ENCODE data around the gene OLIG1. TPM values are rescaled to one million over a fixed set of nuclear protein-coding genes. Genes with fewer than 3 reads are reported as not detected.

Gene OLIG1
- total and polyA plus RNA-seq, 10 of the 15 experiments (the other 5 are each of a cell fraction or from before 2014, with no cell fraction given), result not detected

- H3K4me3 ChIP-seq, result no peak overlapping the region
- H3K4me2 ChIP-seq (ENCODE audit: control insufficient read depth, insufficient read depth), result no peak overlapping the region
- H2AFZ ChIP-seq (ENCODE audit: control insufficient read depth, low read depth, low read length), result no peak overlapping the region
- RAD21 ChIA-PET (ENCODE audit: unreplicated experiment), result no interaction called here
- peaks cover 33 to 36% of the 10 kb centered on the region in 2 experiments for H3K27me3 ChIP-seq (replicated peaks in 1 of 2; ENCODE audit: control insufficient read depth in 2 of 2, insufficient read depth in 2 of 2, low read length in 1 of 2)
- POLR2A ChIA-PET, result no interaction called here
- no peaks in the 10 kb centered on the region; the same call in 2 of the 3 replicates for H3K9me3 ChIP-seq (replicated peaks; ENCODE audit: control insufficient read depth, insufficient read depth, low read length)
- SMC1A ChIA-PET (ENCODE audit: uncharacterized antibody, unreplicated experiment), result no interaction called here
- ATAC-seq, result no peak
- no peak for TF ChIP-seq FOS (IDR thresholded peaks at IDR 0.05; ENCODE audit: borderline replicate concordance, extremely low read depth, insufficient read length)
- no peak for TF ChIP-seq USF1 (IDR thresholded peaks at IDR 0.05; ENCODE audit: borderline replicate concordance, extremely low read length, insufficient read depth, low read depth, low read length)
- TF ChIP-seq NRF1 (conservative IDR thresholded peaks at IDR 0.05; ENCODE audit: low read depth, low read length), result no peak
- no peak for TF ChIP-seq MTA2 (IDR thresholded peaks at IDR 0.05; ENCODE audit: low read depth)
- no peak for TF ChIP-seq PAX5 (IDR thresholded peaks at IDR 0.05; ENCODE audit: borderline replicate concordance, low read depth, low read length)
- no peak for TF ChIP-seq BACH1 (IDR thresholded peaks at IDR 0.05; ENCODE audit: borderline replicate concordance)
- TF ChIP-seq SUPT20H (IDR thresholded peaks at IDR 0.05; ENCODE audit: borderline replicate concordance, control insufficient read depth, low read depth, low read length), result no peak
- TF ChIP-seq ZNF622 (IDR thresholded peaks at IDR 0.05), result no peak
- no peak for TF ChIP-seq E4F1 (IDR thresholded peaks at IDR 0.05; ENCODE audit: borderline replicate concordance, partially characterized antibody)
- no peak for TF ChIP-seq NR2C2 (IDR thresholded peaks at IDR 0.05; ENCODE audit: borderline replicate concordance, control insufficient read depth, insufficient read length, low read depth)
- no peak for TF ChIP-seq ESRRA (IDR thresholded peaks at IDR 0.05; ENCODE audit: low read length)
- TF ChIP-seq MXI1 (IDR thresholded peaks at IDR 0.05; ENCODE audit: low read depth, low read length), result no peak
- TF ChIP-seq CBFB (IDR thresholded peaks at IDR 0.05; ENCODE audit: low read depth), result no peak
- no peak for TF ChIP-seq CEBPB (IDR thresholded peaks at IDR 0.05; ENCODE audit: borderline replicate concordance in 1 of 2, low read depth in 2 of 2, low read length in 2 of 2)
- no peaks in the 10 kb centered on the region; a peak in 1 of 4 replicates for H3K36me3 ChIP-seq (ENCODE audit: control insufficient read depth in 2 of 2, insufficient read depth in 2 of 2, low read length in 1 of 2)
- DNase-seq (ENCODE audit: low read depth, low spot score), result no peak
- H3K79me2 ChIP-seq (ENCODE audit: control insufficient read depth, insufficient read depth, low read length), result no peaks in the 10 kb centered on the region
- in situ Hi-C loops (cut with MboI), result no loop called here
- H3K9ac ChIP-seq (ENCODE audit: control insufficient read depth, insufficient read depth, low read length), result no peak overlapping the region
- intact Hi-C loops (cut with micrococcal nuclease; ENCODE audit: unreplicated experiment), result no loop called here
- H4K20me1 ChIP-seq (ENCODE audit: control insufficient read depth, insufficient read depth), result no peaks in the 10 kb centered on the region
- H3K27ac ChIP-seq (ENCODE audit: control insufficient read depth, insufficient read depth), result no peak overlapping the region
- H3K4me1 ChIP-seq (ENCODE audit: control insufficient read depth, insufficient read depth, low read length), result no peaks in the 10 kb centered on the region
- CTCF ChIA-PET, result interaction anchor here (2.2 kb wide), 1 partner anchor 83 kb away, joined by 5 read pairs; no protein-coding TSS in a partner anchor
- BruUV-seq (replicated peaks), result no TSS peak
- FAIRE-seq, result no peak
- WGBS (ENCODE audit: insufficient coverage, insufficient replicate concordance, low lambda C conversion rate, missing lambda C conversion rate), result 20% methylated on average over 43 of the region's 52 CpGs
These were observed 46.9 kb upstream of the OLIG1 start for GRCh38 chr21:33022828-33023573.
